HepG2 (cell line): Measurements from ENCODE around the gene GBA2.

Experiments used
- ATRX ChIP-seq: sonication (generic); formaldehyde crosslinking; IDR thresholded peaks from 2 replicates; pipeline ENCODE4 v1.4.0; 2020; ENCODE audit warnings: missing genetic modification reagents, borderline replicate concordance
- ELF4 ChIP-seq: sonication (generic); formaldehyde crosslinking; IDR thresholded peaks from 2 replicates; pipeline ENCODE4 v1.5.0; 2020; ENCODE audit warnings: missing genetic modification reagents, mild to moderate bottlenecking, moderate library complexity, borderline replicate concordance
- EZH2 ChIP-seq: conservative IDR thresholded peaks from 2 replicates; pipeline ENCODE4 v1.6.1; 2012; ENCODE audit warnings: mild to moderate bottlenecking, low read depth, low read length, moderate library complexity
- POLR2A ChIP-seq, 2 experiments: IDR thresholded peaks; 2 replicates each; pipeline ENCODE4 v1.6.1; 2011; ENCODE audit warnings: low read depth in 2 of 2, low read length in 2 of 2, mild to moderate bottlenecking in 1 of 2, moderate library complexity in 1 of 2; ENCODE audit not compliant: insufficient read depth in 1 of 2

DNA sequence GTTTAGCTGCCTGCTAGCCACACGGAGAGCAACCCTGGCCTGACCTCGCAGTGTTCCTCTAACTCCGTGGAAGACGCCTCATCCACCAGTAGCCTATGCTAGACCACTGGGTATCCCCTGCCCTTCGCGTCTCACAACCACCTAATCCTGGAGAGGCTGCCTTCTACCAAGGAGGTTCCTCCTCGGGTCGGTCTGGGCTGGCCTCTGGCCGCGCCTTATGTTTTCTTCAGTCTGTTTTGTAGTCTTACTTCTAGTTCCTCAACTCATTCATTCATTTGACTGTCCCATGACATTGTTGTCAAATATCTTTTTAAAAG, 57.7 kb downstream of the GBA2 start:
- TF ChIP-seq ELF4 (CRISPR knock-in tag) = no peak
- no peak for TF ChIP-seq POLR2A (IDR thresholded peaks at IDR 0.05; ENCODE audit: insufficient read depth in 1 of 2, low read depth in 2 of 2, low read length in 2 of 2)
- TF ChIP-seq ATRX = no peak
- no peak for TF ChIP-seq EZH2
